GM12878 (cell line): Measurements from ENCODE around the gene TLK2. TPM values are rescaled to one million over a fixed set of nuclear protein-coding genes. Genes with fewer than 3 reads are reported as not detected.
A peak's percentile ranks its signal among the peaks of the same experiment; 100 is the strongest.
"Not testable (repeated sequence)": the region's sequence is repeated elsewhere in the genome, so short reads cannot be mapped to it uniquely, and the experiment has no call there.

ENCODE experiments used
- ATAC-seq: fragments of 200-7000 bp; cut with Tn5 transposase; 3 replicates; pipeline ENCODE4 v1.9.1; 2020; ENCODE audit warnings: mild to moderate bottlenecking, moderate library complexity
- BruUV-seq: library from RNA; stranded (reverse); fragments of 400-500 nt; replicated peaks from 2 replicates; lab custom pipeline; 2021; lab: Mats Ljungman, UMichigan
- CTCF ChIA-PET: fragments of 300-600 bp; sonication (Branson Sonifier 250); formaldehyde crosslinking; extraction: SDS; loops from one replicate; lab custom pipeline; 2021; ENCODE audit warnings: inconsistent platforms; lab: Yijun Ruan, JAX
- POLR2A ChIA-PET: fragments of 350-600 bp; formaldehyde crosslinking; extraction: SDS; loops from one replicate; lab custom pipeline; 2021; ENCODE audit warnings: inconsistent platforms; lab: Charles Lee
- RAD21 ChIA-PET: fragments of 300-600 bp; sonication (Branson Sonifier 250); formaldehyde crosslinking; loops from one replicate; lab custom pipeline; 2023; ENCODE audit warnings: antibody characterized with exemption; ENCODE audit not compliant: unreplicated experiment; lab: Charles Lee
- SMC1A ChIA-PET: fragments of 300-600 bp; sonication (Branson Sonifier 250); formaldehyde crosslinking; loops from one replicate; lab custom pipeline; 2023; ENCODE audit not compliant: unreplicated experiment, uncharacterized antibody; lab: Charles Lee
- DNase-seq: peaks from one replicate; pipeline ENCODE4 v3.0.0-alpha.2; 2011; ENCODE audit warnings: low read depth, low spot score
- FAIRE-seq: peaks from 3 replicates; lab custom pipeline; 2011; peaks lifted over from hg19 to GRCh38; lab: Jason Lieb, UNC
- H2AFZ ChIP-seq: 2 replicates; pipeline ENCODE4 v1.6.0; 2011; ENCODE audit warnings: low read depth, low read length, control low read depth; ENCODE audit not compliant: control insufficient read depth
- H3K27ac ChIP-seq: 2 replicates; pipeline ENCODE4 v1.5.1; 2011; ENCODE audit warnings: control low read depth; ENCODE audit not compliant: control insufficient read depth, insufficient read depth
- H3K27me3 ChIP-seq, 2 experiments: replicated peaks in 1 of 2; 2 replicates each; pipeline versions ENCODE4 v1.6.0 to v1.6.1; 2011; ENCODE audit warnings: low read length in 1 of 2; ENCODE audit not compliant: control insufficient read depth in 2 of 2, insufficient read depth in 2 of 2
- H3K36me3 ChIP-seq, 2 experiments: 2 replicates each; pipeline ENCODE4 v1.5.1; 2011; ENCODE audit warnings: low read length in 1 of 2; ENCODE audit not compliant: control insufficient read depth in 2 of 2, insufficient read depth in 2 of 2
- H3K4me1 ChIP-seq: 2 replicates; pipeline ENCODE4 v1.6.1; 2011; ENCODE audit warnings: mild to moderate bottlenecking, low read length, moderate library complexity, mixed read lengths; ENCODE audit not compliant: control insufficient read depth, insufficient read depth
- H3K4me2 ChIP-seq: 2 replicates; pipeline ENCODE4 v1.6.0; 2011; ENCODE audit warnings: control low read depth; ENCODE audit not compliant: control insufficient read depth, insufficient read depth
- H3K4me3 ChIP-seq: fragments of 200-600 bp; sonication (generic); 2 replicates; pipeline ENCODE4 v1.5.1; 2016
- H3K79me2 ChIP-seq: 2 replicates; pipeline ENCODE4 v1.6.0; 2011; ENCODE audit warnings: low read length; ENCODE audit not compliant: control insufficient read depth, insufficient read depth
- H3K9ac ChIP-seq: 2 replicates; pipeline ENCODE4 v1.8.0; 2011; ENCODE audit warnings: low read length, control low read depth, mixed read lengths; ENCODE audit not compliant: control insufficient read depth, insufficient read depth
- H3K9me3 ChIP-seq: replicated peaks from 3 replicates; pipeline ENCODE4 v1.5.1; 2011; ENCODE audit warnings: mild to moderate bottlenecking, low read length; ENCODE audit not compliant: control insufficient read depth, insufficient read depth
- H4K20me1 ChIP-seq: 2 replicates; pipeline ENCODE4 v1.6.0; 2011; ENCODE audit not compliant: control insufficient read depth, insufficient read depth
- BHLHE40 ChIP-seq, 2 experiments: fragments of 450-650 bp in 1 of 2; IDR thresholded peaks; 2 replicates each; pipeline ENCODE4 v1.6.1; 2011 to 2017; ENCODE audit warnings: low read depth in 2 of 2, borderline replicate concordance in 1 of 2, improper control_type of control experiment in 1 of 2, low read length in 1 of 2, mild to moderate bottlenecking in 1 of 2
- MEF2A ChIP-seq: IDR thresholded peaks from 2 replicates; pipeline ENCODE4 v1.6.1; 2011; ENCODE audit warnings: low read depth, mild to moderate bottlenecking, low read length, moderate library complexity; ENCODE audit not compliant: insufficient read depth
- MEF2B ChIP-seq: fragments of 450-650 bp; IDR thresholded peaks from 2 replicates; pipeline ENCODE4 v1.6.1; 2018; ENCODE audit warnings: mild to moderate bottlenecking, moderate library complexity; ENCODE audit not compliant: partially characterized antibody, poor library complexity, severe bottlenecking
- NR2F1 ChIP-seq: fragments of 450-650 bp; conservative IDR thresholded peaks from 2 replicates; pipeline ENCODE4 v1.6.1; 2017; ENCODE audit warnings: mild to moderate bottlenecking
- PAX5 ChIP-seq: IDR thresholded peaks from 2 replicates; pipeline ENCODE4 v1.6.1; 2011; ENCODE audit warnings: low read depth, low read length, borderline replicate concordance
- PAX8 ChIP-seq: fragments of 450-650 bp; IDR thresholded peaks from 2 replicates; pipeline ENCODE4 v1.6.1; 2017; ENCODE audit warnings: mild to moderate bottlenecking, moderate library complexity
- RUNX3 ChIP-seq: IDR thresholded peaks from 2 replicates; pipeline ENCODE4 v1.6.1; 2012; ENCODE audit warnings: low read length, inconsistent platforms
- WGBS: methylation state at CpG from one replicate; pipeline ENCODE4 v1.1.6; 2016; ENCODE audit warnings: low lambda C conversion rate; ENCODE audit not compliant: insufficient replicate concordance, insufficient coverage; ENCODE audit errors: missing lambda C conversion rate; 5-methylcytosine and 5-hydroxymethylcytosine counted together
- in situ Hi-C: fragments of 300-500 bp; cut with MboI; formaldehyde crosslinking; loops from 9 replicates; pipeline ENCODE4 v1.14.3; 2018; ENCODE audit warnings: mixed read lengths
- intact Hi-C: fragments of 100-400 bp; cut with micrococcal nuclease; formaldehyde crosslinking; loops from one replicate; pipeline ENCODE4 v1.14.2; 2022; ENCODE audit not compliant: unreplicated experiment
- polyA plus RNA-seq, 11 experiments: library from polyadenylated mRNA; depleted of rRNA in 4 of 11; unstranded in 6 of 11; stranded (reverse) in 5 of 11; fragments of >200 nt; fragmentation: Nextera tagmentation in 4 of 11; fragmentation: Illumina TruSeq in 1 of 11; extraction: Ambion mirVana in 4 of 11; extraction: Trizol in 1 of 11; gene quantifications; 1 replicate in 1 of 11; 2 replicates in 10 of 11; pipeline versions ENCODE4 v1.2.1 to v1.2.3, GENCODE V29; 2011 to 2016; ENCODE audit warnings: inconsistent platforms in 2 of 11, missing spikeins in 2 of 11, low read depth in 1 of 11
- total RNA-seq, 4 experiments: library from RNA; depleted of rRNA in 3 of 4; stranded (reverse); fragments of >200 nt in 3 of 4; fragmentation: Illumina TruSeq in 1 of 4; extraction: Trizol in 1 of 4; gene quantifications; 2 replicates each; pipeline versions ENCODE4 v1.2.1 to v1.2.3, GENCODE V29; 2013 to 2021
- TF ChIP-seq, protein P1 (sequence below): fragments of 450-650 bp; IDR thresholded peaks from 2 replicates; pipeline ENCODE4 v1.6.1; 2017; ENCODE audit warnings: mild to moderate bottlenecking, low read depth, inconsistent platforms; ENCODE audit not compliant: poor library complexity, severe bottlenecking

The TLK2 gene
- total and polyA plus RNA-seq, 10 of the 15 experiments (the other 5 are each of a cell fraction or from before 2014, with no cell fraction given): 12.1 to 51.2 (median 27.5) TPM

DNA sequence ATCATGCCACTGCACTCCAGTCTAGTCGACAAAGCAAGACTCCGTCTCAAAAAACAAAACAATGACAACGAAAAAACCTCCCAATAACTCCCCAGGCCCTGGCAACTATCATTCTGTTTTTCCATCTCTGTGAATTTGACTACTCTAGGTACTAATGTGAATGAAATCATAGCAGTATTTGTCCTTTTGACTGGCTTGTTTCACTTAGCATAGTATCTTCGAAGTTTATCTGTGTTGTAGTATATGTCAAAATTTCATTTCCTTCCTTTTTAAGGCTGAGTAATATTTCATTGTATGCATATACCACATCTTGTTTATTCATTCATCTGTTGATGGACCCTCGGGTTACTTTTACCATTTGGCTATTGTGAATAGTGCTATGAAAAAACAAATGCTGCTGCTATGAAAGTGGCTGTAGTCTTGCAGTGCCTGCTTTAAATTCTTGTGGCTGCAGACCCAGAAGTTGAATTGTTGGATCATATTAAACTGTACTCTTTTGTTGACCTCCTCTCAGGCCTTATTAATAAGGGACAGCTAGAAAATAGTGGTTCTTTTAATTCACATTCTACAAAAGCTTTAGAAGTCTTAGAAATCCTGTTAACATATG, 14.5 kb downstream of the TLK2 start:
- H3K9ac ChIP-seq, H3K27me3 ChIP-seq, RAD21 ChIA-PET, H3K36me3 ChIP-seq, DNase-seq, SMC1A ChIA-PET, H3K4me1 ChIP-seq, H2AFZ ChIP-seq, H3K4me2 ChIP-seq, intact Hi-C loops, FAIRE-seq, H3K4me3 ChIP-seq, H4K20me1 ChIP-seq, in situ Hi-C loops, CTCF ChIA-PET, H3K27ac ChIP-seq, BruUV-seq, H3K9me3 ChIP-seq, POLR2A ChIA-PET: not testable (repeated sequence)
- peaks cover 50% of the 10 kb centered on the region for H3K79me2 ChIP-seq
- WGBS: 49% methylated on average over 5 of the region's 5 CpGs
- peak; percentile 12; the same call in 1 of the 3 replicates for ATAC-seq

GRCh38 chr17:62494073-62494472, 15.4 kb downstream of the TLK2 start:
- POLR2A ChIA-PET, H3K36me3 ChIP-seq, H3K9me3 ChIP-seq, H3K4me1 ChIP-seq, H2AFZ ChIP-seq, DNase-seq, in situ Hi-C loops, BruUV-seq, CTCF ChIA-PET, RAD21 ChIA-PET, H3K27me3 ChIP-seq, H3K9ac ChIP-seq, H4K20me1 ChIP-seq, intact Hi-C loops, SMC1A ChIA-PET, FAIRE-seq: not testable (repeated sequence)
- Histone ChIP-seq H3K4me3 (peak overlapping the region; percentile 30; the same call in 1 of the 2 replicates), H3K79me2 (peaks cover 49% of the 10 kb centered on the region), H3K4me2 (0 out of 2 replicates have a peak overlapping the region, but pooled peaks have one; percentile 48), H3K27ac (0 out of 2 replicates have a peak overlapping the region, but pooled peaks have one; percentile 0)
- 2% methylated on average over 7 of the region's 7 CpGs for WGBS
- TF ChIP-seq MEF2B (peak; percentile 19), NR2F1 (peak; percentile 84), BHLHE40 (IDR thresholded peaks at IDR 0.05; ENCODE audit: borderline replicate concordance in 1 of 2, low read depth in 2 of 2, low read length in 1 of 2) (peak in 1 of 2 experiments; percentile 65; a peak in 1 of 4 replicates), PAX8 (peak; percentile 85; the same call in 1 of the 2 replicates), RUNX3 (0 out of 2 replicates have a peak, but pooled peaks have one; percentile 17), PAX5 (peak; percentile 83; the same call in 1 of the 2 replicates), MEF2A (0 out of 2 replicates have a peak, but pooled peaks have one; percentile 6)
- TF ChIP-seq, protein P1, sequence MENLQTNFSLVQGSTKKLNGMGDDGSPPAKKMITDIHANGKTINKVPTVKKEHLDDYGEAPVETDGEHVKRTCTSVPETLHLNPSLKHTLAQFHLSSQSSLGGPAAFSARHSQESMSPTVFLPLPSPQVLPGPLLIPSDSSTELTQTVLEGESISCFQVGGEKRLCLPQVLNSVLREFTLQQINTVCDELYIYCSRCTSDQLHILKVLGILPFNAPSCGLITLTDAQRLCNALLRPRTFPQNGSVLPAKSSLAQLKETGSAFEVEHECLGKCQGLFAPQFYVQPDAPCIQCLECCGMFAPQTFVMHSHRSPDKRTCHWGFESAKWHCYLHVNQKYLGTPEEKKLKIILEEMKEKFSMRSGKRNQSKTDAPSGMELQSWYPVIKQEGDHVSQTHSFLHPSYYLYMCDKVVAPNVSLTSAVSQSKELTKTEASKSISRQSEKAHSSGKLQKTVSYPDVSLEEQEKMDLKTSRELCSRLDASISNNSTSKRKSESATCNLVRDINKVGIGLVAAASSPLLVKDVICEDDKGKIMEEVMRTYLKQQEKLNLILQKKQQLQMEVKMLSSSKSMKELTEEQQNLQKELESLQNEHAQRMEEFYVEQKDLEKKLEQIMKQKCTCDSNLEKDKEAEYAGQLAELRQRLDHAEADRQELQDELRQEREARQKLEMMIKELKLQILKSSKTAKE: peak; percentile 86
- peak; percentile 71 for ATAC-seq
